GM19463 (cell line): Measurements from ENCODE around the gene KRT12.
"Not testable (repeated sequence)": the region's sequence is repeated elsewhere in the genome, so short reads cannot be mapped to it uniquely, and the experiment has no call there.

Experiments
- ATAC-seq: cut with Tn5 transposase; IDR thresholded peaks from one replicate; pipeline ENCODE4 v1.9.1; 2021; ENCODE audit warnings: mild to moderate bottlenecking, moderate library complexity; ENCODE audit not compliant: unreplicated experiment

The KRT12 gene

GRCh38 chr17:40884708-40885512, 17.9 kb upstream of the KRT12 start, which contains the start of gene KRT20:
Gene KRT20, minus strand, starts transcription at chr17:40885242. Its CDS starts 57 bp downstream, at chr17:40885185.
- no peak for ATAC-seq

- no peak for ATAC-seq
Observed at GRCh38 chr17:40883626-40884334, 16.8 kb upstream of the KRT12 start.

GRCh38 chr17:40883031-40883430, 16.0 kb upstream of the KRT12 start:
- no peak for ATAC-seq

GRCh38 chr17:40879026-40879425, 12.0 kb upstream of the KRT12 start:
- no peak for ATAC-seq

- no peak for ATAC-seq
Observed at GRCh38 chr17:40878044-40878443, 11.0 kb upstream of the KRT12 start.

- ATAC-seq: no peak
Observed at GRCh38 chr17:40873801-40874200, 6.8 kb upstream of the KRT12 start.

GRCh38 chr17:40873255-40873654, 6.2 kb upstream of the KRT12 start:
- no peak for ATAC-seq

GRCh38 chr17:40872416-40872815, 5.4 kb upstream of the KRT12 start:
- no peak for ATAC-seq

- no peak for ATAC-seq
Observed at GRCh38 chr17:40871316-40871715, 4.3 kb upstream of the KRT12 start.

- ATAC-seq: no peak
Observed at GRCh38 chr17:40870136-40870535, 3.1 kb upstream of the KRT12 start.

- no peak for ATAC-seq
Observed at GRCh38 chr17:40864661-40865390, 2.2 kb downstream of the KRT12 start.

GRCh38 chr17:40862985-40863733, 3.9 kb downstream of the KRT12 start:
- no peak for ATAC-seq

GRCh38 chr17:40859536-40859935, 7.5 kb downstream of the KRT12 start:
- no peak for ATAC-seq

GRCh38 chr17:40858667-40859066, 8.4 kb downstream of the KRT12 start:
- ATAC-seq: not testable (repeated sequence)

GRCh38 chr17:40857535-40857934, 9.5 kb downstream of the KRT12 start:
- ATAC-seq: no peak

- ATAC-seq: no peak
Observed at GRCh38 chr17:40854175-40854814, 12.7 kb downstream of the KRT12 start.

- ATAC-seq: no peak
Observed at GRCh38 chr17:40852364-40852763, 14.7 kb downstream of the KRT12 start.

GRCh38 chr17:40850293-40850972, 16.6 kb downstream of the KRT12 start:
- no peak for ATAC-seq

- no peak for ATAC-seq
Observed at GRCh38 chr17:40849723-40850122, 17.3 kb downstream of the KRT12 start.
